NCI-H82 (cell line): ENCODE results near the gene FKBP10.

Experiments
- DNase-seq: peaks from one replicate; lab custom pipeline; 2025; lab: John Stamatoyannopoulos, UW

The FKBP10 gene

DNA sequence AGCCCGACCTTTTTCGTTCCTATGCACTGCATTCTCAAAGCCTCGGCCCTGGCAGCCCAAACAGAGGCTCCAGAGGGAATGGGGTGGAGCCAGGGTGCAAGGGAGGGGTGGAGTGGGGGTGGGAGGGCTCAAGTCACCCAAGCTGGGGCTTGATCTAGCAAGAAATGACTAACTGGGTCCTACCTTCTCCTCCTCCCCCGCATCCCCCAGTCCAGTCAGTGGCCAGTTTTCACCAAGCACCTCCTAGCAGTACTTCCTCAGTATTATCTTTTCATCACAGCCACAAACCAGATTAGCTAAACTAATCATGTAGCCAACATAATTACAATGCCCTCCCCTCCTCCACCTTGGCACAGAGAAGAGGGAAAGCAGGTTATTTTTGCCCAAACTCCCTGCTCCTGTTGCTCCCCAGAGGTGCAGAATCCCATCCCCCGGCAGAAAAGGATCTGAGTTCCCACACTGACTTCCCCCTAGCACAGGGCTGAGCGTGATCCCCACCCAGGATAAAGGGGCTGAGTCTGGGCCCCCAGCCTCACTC, 28.5 kb upstream of the FKBP10 start:
- peak; percentile 80 for DNase-seq

DNA sequence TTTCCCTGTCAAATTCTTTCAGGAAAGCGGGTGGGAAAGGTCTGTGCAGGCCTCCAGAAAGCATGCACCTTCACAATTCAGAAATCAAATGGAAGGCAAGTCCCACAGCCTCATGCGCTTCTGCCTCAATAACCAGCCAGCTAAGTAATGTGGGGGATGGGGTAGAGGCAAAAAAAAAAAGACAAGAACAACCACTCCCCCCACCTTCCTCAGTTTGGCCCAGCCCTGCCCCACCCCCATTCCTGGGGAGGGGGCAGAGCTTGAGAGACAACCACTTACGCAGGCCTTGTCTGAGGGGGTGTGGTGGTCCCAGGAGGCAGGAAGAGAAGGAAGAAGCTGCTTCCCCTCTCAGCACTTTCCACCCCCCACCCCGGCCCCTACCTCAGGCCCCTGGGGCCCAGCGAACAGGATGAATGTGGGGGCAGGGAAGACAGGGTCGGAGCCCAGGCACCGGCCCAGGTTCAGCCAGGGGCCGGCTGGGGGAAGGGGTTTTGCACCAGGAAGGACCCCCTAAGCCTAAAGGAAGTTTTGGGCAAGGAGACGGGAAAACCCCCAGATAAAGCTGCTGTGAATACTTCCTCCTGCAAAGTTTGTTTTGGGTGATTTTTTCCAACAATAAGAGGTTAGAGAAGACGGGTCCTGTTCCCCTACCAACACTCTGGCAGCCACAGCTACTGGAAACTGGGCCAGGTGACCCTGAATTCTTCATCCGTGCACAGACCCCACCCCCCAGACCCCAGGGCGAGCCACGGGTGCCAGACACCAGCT, 27.5 kb upstream of the FKBP10 start:
- DNase-seq: peak; percentile 51

DNA sequence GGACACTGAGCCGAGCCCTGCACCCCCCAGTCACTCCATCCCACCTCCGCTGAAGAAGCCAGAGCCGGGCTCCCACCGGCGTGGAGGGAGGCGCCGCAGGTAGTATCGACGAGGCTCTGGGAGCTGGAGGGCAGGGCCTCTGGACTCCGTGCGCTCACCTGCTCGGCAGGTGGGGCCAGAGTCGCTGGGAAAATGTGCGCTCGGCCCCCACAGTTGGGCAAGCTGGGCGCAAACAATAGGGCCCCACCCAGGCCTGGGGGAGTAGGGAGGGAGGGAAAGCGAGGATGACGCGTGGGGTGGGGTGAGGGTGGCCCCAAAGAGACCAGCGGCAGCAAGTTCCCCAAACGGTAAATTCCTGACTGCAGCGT, 27.0 kb upstream of the FKBP10 start:
- DNase-seq: no peak

DNA sequence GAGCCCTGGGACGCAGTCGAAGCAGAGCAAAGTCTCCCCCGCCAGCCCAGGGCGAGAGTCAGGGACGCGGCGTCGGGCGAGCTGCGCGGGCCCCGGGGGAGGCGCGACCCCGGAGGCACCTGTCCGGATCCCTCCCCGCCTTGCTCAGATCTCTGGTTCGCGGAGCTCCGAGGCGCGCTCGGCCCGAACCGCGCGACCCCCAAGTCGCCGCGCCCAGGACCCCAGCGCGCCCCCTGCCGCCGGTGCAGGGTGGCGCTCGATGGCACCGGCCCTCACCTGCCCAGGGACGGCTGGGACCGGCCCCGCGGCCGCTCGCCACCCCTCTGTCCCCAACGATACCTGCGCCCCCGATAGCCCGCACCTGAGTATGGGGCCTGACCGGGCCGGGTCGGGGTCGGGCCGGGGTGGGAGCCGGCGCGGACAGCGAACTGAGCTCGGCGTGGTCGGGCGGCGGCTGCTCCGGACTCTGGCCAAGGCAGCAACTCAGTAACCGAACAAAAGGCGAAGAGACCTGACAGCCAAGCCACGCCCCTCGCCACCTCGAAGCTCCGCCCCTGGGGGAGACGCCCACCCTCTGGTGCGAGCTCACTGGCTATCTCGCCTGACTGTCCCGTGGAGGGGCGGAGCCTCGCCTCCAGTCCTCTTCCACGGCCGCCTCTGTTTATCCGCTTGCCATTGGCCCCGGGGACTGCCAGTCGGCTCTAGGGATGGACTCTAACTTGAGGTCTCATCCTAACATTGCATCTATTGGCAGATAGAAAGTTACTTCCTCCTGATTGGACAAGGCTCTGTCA, 26.4 kb upstream of the FKBP10 start, which contains the start of gene JUP:
TSS of gene JUP (minus strand) at position 485 of the 794 bp plus-strand sequence. CDS start 14,857 bp downstream, outside the sequence.
- DNase-seq: peak; percentile 100

DNA sequence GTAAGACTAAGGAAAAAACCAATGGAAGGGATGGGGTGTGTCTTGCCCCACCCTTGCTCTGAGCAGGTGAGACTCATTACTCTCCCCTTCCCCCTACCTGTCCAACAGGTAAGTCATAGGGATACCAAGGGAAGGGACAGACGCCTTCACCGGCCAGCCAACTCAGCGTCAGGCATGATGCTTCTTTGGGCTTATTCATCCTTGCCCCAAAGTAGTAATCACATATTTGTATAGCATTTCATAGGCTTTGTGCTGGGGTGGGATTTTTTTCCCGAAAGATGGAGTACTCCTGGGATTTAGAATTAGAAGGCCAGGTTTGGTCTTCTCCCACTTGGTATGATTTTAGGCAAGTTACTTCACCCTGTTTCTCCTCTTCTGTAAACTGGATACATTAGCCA, 25.8 kb upstream of the FKBP10 start:
- DNase-seq: no peak

DNA sequence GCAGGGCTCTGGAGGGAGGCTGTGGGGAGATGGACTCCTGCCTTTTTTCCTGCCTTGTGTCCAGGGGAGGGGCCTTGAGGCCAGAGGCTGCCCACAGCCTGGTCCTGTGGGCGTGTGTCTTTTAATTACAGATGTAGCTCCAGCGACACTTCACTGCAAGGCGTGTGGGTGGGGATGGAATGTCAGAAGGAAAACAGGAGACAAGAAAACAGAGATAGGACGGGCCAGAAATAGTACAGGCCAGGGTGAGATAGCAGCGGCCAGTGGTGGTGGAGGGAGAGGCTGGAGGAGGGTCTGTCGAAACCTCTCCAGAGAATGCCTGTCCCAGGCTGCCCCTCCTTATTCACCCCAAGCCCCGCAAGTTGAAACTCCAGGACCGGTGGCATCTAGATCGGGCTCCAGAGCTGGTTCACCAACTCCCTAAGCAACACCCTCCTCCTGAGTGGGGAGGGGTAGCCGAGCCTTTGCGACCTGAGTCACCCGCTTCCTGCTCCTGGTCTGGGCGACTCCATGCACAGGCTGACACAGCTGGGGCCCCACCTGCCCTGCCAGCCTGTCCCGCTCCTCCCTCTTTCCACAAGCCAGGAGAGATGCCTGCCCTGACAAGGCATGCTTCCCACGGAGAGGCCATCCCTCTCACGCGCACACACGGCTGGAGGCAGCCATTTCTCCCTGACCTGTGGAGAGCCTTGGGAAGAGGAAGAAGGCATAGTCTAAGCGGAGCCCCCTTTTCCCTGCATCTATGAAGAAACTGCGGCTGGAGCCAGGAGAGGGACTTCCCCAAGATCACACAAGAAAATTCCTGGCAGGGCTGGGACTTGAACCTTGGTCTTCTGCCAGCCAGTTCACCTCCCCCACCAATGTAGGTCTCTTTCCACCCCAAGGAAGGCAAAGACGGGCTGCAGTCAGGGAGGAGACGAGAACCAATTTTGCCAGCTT, 19.7 kb upstream of the FKBP10 start:
- DNase-seq: no peak

DNA sequence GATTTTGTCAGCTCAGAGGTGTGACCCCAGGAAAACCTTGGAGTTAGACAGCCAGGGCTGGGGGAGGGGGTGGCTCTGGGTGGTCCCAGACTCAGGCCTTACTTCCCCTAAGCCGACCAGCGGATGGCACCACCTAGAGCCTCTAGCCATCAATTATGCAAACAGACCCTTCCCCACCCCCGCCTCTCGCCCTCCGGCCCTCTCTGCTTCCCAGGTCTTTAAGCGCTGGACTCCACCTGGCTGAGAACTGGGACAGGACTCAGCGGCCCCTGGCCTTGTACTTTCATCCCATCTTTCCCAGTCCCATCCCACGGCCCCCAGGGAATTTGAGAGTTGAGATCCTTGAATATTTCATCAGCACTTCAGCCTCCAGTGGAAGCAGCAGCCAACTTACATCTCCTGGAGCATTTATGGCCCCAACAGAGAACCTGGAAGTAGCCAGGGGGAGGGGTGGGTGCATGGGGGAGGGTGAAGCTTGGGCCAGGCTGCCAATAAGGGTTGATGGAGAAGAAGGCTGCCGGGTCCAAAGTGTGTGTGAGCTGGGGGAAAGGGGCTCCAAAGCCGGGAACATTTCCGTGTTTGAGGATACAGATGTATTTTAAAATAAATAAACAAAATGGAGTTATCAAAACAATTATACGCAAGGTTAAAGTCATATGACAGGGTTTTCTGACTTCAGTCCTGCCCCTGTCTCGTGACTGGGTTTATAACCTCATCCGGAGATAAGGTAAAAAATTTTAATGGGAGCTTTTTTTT, 18.8 kb upstream of the FKBP10 start:
- no peak for DNase-seq

DNA sequence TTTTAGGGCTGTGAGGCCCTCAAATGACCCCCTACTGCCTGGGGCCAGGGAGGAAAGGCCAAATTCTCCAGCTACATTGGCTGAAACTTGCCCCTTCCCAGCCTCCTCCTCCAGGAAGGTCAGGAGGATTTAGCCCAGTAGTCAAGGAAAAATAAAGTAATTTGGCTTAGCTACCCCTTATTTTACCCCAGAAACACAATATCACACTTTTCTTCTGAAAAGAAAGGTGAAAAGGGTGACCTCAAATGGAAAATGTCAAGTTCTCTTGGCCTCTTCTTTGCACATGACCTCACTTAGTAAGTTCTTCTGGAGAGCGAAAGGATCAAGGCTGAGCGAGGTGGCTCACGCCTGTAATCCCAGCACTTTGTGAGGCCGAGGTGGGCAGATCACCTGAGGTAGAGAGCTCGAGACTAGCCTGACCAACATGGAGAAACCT, 18.2 kb upstream of the FKBP10 start:
- no peak for DNase-seq

DNA sequence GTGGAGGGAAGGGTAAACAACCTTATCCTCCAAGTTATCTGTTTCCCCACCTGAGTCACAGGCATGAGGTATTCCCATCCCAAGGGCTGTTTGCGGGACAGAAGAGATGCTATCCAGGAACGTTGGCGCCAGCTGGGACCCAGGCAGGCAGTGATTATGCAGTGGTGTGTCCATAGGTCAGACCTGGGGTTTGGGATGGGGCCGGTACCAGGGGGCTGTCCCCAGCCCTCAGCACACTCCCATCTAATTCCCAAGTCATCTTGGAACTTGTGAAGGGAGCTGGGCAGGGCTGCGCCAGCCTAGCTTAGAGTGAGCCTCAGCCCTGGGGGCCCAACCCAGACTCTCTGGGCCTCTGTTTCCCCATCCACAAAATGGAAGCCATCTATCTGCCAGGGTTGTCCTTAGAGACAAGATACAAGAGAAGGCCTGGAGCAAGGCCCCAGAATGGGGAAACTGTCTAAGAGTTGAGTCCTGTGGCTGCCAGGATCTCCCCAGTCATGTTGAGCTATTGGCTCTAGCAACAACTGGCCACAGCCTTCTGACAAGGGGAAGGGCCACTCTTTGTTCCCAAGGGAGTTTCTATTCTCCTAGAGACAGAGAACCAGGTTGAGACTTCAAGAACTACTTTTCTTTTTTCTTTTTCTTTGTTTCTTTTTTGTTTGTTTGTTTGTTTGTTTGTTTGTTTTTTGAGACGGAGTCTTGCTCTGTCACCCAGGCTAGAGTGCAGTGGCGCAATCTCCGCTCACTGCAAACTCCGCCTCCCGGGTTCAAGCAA, 16.5 kb upstream of the FKBP10 start:
- no peak for DNase-seq

DNA sequence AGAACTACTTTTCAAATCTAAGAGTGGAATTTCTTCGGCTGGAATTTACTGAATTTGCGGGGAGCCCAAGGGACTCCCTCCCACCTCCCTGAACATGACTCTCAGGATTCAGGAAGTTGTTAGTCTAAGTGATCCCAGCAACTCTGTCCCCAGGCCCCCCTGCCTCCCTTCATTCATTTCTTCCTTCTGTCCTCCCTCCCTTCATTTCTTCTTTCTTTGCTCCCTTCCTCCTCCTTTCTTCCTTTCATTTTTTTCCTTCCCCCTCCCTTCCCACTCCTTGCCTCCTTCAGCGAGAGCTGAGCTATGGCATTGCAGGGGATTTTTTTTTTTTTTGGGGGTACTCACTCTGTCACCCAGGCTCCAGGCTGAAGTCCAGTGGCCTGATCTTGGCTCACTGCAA, 15.4 kb upstream of the FKBP10 start:
- no peak for DNase-seq

DNA sequence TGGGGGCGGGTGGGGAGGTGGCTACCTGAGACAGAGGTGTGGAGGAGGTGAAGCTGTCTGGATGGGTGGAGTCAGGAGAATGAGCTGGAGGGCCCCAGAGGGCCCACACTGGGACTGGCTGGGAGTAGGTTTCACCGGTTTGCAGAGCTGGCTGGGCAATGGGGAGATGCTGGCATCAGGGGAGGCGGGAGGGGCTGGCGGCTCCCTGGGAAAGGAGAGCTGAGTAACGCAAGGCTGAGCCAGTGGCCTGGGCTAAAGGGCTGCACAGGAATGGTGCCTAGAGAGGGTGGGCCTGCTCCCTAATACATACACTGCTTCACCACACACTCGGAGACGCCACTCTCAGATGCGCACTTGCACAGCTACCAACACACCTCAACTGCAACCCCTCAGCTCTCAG, 13.4 kb upstream of the FKBP10 start:
- DNase-seq: no peak

DNA sequence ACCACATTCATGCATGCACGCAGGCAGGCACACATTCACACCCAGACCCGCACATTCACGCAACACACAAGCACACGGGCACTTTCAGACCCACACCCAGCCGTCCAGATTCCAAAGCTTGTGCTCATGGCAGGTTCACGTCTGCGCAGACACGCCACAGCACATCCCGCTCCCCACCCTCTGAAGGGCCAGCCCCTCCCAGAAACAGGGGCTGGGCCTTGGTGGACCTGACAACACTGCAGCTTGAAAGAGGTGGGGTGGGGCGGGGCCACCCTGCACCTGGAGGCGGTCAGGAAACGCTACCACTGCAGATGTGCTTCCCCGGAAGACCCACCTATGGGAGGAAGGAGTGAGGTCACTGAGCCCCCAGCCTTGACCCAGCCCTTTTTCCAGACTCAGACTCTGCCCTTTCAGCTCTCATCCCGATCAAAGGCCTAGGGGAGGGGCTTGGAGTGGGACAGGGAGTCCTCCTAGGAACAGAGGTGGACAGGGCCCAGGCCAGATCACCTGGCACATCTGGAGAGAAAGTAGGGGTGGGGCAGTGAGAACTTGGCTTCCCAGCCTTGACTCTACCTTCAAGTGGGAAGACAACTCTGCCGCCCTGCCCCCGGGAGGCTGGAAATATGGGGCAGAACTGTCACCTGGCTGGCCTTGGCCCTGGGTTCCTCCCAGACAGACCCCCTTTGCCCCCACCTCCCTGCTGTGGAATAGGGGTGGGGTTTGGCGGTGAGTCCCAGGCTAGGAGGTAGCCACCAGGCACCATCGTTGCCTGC, 12.0 kb upstream of the FKBP10 start:
- no peak for DNase-seq

DNA sequence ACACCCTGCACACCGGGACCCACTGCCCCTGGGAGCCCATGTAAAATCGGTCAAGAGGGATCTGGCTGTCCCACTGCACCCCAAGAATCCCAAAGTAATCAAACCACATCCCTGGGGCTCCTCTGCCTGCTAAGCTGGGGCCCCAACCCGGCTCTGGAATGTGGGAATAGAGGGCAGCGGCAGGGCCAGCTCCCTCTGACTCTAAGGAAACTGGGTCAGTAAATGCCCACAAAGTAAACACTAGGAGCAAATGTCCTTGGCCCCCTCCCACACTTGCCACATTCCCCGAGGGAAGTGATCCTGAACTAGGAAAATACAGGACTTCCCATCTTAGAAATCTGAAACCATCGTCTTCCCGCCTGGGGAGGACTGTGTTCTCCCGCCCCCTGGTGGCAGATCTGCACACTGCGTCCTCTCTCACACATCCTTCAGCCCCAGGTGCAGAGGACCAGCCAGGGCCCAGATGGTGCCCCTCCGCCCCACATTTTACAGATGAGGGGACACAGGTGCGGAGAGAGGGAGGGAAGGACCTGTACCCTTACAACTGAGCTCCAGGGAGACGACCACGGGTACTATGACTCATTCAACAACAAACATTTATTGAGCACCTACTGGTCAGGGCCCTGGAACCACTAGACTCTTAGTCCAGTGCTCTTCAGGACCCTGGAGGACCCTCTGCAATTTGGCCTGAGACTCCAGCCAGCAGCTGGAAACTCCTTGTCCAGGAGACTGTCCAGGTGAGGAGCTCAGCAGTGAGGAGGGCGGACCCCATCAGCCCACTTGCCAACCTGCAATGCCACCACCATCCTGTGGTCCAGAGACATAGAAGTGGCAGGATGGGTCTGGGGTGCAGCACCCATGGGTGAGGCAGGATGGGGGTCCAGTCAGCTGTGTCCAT, 11.2 kb upstream of the FKBP10 start:
- peak; percentile 88 for DNase-seq

DNA sequence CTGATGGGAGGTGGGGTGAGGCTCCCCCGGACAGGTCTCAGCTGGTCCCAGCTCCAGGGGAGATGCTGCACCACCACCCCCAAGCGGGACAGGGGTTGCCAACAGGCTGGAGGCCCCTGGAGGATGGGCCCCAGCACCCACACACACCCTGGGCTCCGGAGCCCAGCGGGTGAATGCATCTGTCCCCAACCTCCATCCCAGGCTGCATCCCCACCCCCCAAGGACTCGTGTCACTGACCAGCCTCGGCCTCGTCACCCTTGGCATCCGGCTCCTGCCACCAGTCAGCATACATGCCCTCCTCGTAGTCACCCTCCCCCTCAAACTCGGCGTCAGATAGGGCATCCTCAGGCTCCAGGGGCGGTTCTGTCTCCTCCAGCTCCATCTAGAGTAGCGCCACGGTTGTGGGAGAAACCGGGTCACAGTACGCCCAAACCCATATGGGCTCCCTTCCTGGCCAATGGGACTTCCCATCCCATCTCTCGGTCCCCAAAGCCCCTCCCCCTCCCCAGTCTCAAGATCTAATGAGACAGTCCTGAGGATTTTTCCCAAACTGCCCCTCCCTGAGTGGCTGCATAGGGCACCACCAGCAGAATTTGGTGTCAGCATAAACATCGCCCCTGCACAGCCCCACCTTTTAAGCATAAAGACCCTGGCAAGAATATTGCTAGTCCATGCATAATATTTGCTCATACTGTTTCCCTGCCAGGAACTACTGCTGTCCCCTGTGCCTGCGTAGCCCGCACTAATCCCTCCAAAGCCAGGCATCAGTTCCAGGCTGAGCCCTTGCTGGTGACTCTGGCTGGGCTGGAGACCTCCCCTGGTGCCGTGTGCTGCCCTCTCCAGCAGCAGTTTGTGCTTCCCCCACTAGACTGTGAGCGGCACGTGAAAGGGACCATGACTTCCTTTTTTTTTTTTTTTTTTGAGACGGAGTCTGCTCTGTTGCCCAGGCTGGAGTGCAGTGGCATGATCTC, 9.5 kb upstream of the FKBP10 start:
- DNase-seq: peak; percentile 73

DNA sequence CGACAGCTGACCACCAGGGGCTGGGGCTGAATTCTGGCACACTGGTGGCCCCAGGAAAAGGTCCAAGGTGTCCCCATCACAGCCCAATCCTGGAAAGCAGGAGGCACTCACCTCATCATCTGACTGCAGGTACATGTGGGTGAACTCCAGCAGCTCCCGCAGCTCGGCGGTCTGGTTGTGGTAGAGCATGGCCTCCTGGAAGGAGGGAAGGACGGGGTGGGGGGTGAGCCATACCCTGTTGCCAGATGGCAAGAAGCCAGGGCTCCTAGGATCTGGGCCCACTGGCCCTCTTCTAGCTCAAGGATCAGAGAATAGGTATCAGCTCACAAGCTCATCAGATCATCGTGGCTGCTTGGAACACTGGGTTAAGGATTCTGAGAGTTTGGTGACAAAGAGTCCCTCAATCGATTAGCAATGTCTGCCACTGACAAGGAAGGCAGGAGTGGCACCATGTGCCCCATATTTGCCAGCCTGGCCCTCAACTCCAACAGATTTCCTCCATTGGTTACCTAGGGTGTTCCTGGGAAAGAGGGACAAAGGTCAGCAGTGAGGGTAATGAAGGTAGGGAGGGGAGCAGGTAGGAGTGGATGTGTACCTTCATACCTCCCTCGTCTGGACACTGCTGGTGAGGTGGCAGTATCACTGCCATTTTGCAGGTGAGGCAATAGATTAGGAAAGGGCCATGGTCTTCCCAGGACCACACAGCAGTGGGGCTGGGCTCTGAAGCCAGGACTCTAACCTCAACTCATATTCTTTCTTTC, 5.9 kb upstream of the FKBP10 start:
- DNase-seq: no peak
